Fibroblast of lung (primary cell): ENCODE data around the gene CNN1. TPM values are rescaled to one million over a fixed set of nuclear protein-coding genes. Genes with fewer than 3 reads are reported as not detected.
A peak's percentile ranks its signal among the peaks of the same experiment; 100 is the strongest.

ENCODE experiments used
- DNase-seq, 2 donors: peaks; one replicate each; pipeline versions ENCODE4 v3.0.0 to v3.0.0-alpha.2; 2010; ENCODE audit warnings: low read depth in 2 of 2
- H2AFZ ChIP-seq: 2 replicates; pipeline ENCODE4 v1.5.1; 2012; ENCODE audit warnings: low read length, control low read depth, inconsistent platforms
- H3K27ac ChIP-seq: 2 replicates; pipeline ENCODE4 v1.5.1; 2011; ENCODE audit warnings: low read length, control low read depth; ENCODE audit not compliant: insufficient read depth
- H3K27me3 ChIP-seq: 2 replicates; pipeline ENCODE4 v1.5.1; 2011; ENCODE audit warnings: mild to moderate bottlenecking, low read length; ENCODE audit not compliant: control insufficient read depth, insufficient read depth
- H3K36me3 ChIP-seq: 2 replicates; pipeline ENCODE4 v1.5.1; 2011; ENCODE audit warnings: low read length; ENCODE audit not compliant: control insufficient read depth, insufficient read depth
- H3K4me1 ChIP-seq: 2 replicates; pipeline ENCODE4 v1.5.1; 2011; ENCODE audit warnings: low read length; ENCODE audit not compliant: control insufficient read depth, insufficient read depth; ENCODE audit errors: extremely low read depth
- H3K4me2 ChIP-seq: 2 replicates; pipeline ENCODE4 v1.5.1; 2011; ENCODE audit warnings: low read length, control low read depth; ENCODE audit not compliant: insufficient read depth; ENCODE audit errors: extremely low read depth
- H3K4me3 ChIP-seq, 4 experiments: fragments of 200-600 bp in 1 of 4; sonication (generic) in 1 of 4; replicated peaks in 1 of 4; 2 replicates each; pipeline ENCODE4 v1.5.1; 2011 to 2016; ENCODE audit warnings: low read length in 4 of 4, low read depth in 3 of 4, mild to moderate bottlenecking in 3 of 4, control low read depth in 2 of 4, inconsistent platforms in 1 of 4, mixed read lengths in 1 of 4; ENCODE audit not compliant: insufficient read depth in 1 of 4; ENCODE audit errors: control extremely low read depth in 1 of 4
- H3K79me2 ChIP-seq: 2 replicates; pipeline ENCODE4 v1.5.1; 2012; ENCODE audit warnings: mild to moderate bottlenecking, low read length, inconsistent platforms; ENCODE audit not compliant: control insufficient read depth, insufficient read depth
- H3K9ac ChIP-seq: 2 replicates; pipeline ENCODE4 v1.5.1; 2011; ENCODE audit warnings: mild to moderate bottlenecking, low read length, control low read depth; ENCODE audit not compliant: insufficient read depth
- H3K9me3 ChIP-seq: 2 replicates; pipeline ENCODE4 v1.5.1; 2012; ENCODE audit warnings: low read depth, low read length; ENCODE audit not compliant: control insufficient read depth, insufficient read depth
- H4K20me1 ChIP-seq: 2 replicates; pipeline ENCODE4 v1.5.1; 2011; ENCODE audit warnings: low read length; ENCODE audit not compliant: control insufficient read depth, insufficient read depth; ENCODE audit errors: extremely low read depth
- CTCF ChIP-seq, 2 donors: IDR thresholded peaks in 1 of 2; conservative IDR thresholded peaks in 1 of 2; 1 replicate in 1 of 2; 2 replicates in 1 of 2; pipeline ENCODE4 v1.5.1; 2011 to 2012; ENCODE audit warnings: low read length in 2 of 2, control low read depth in 1 of 2, inconsistent platforms in 1 of 2, low read depth in 1 of 2, mild to moderate bottlenecking in 1 of 2
- EZH2 ChIP-seq: IDR thresholded peaks from 2 replicates; pipeline ENCODE4 v1.5.1; 2012; ENCODE audit warnings: low read length, control low read depth, mild to moderate bottlenecking; ENCODE audit errors: missing control alignments
- polyA plus RNA-seq, 2 donors: library from polyadenylated mRNA; depleted of rRNA in 1 of 2; stranded (reverse) in 1 of 2; unstranded in 1 of 2; fragments of >200 nt; gene quantifications; 2 replicates each; pipeline ENCODE4 v1.2.1, GENCODE V29; 2011 to 2012; ENCODE audit warnings: missing spikeins in 1 of 2
- total RNA-seq: library from RNA; depleted of rRNA; stranded (reverse); fragments of >200 nt; gene quantifications from 2 replicates; pipeline ENCODE4 v1.2.1, GENCODE V29; 2014

CNN1 gene
- total and polyA plus RNA-seq, 2 donors (not counting 1 experiment from before 2014, with no cell fraction given): 20.3 to 83.9 TPM

GRCh38 chr19:11574689-11575088, 36.0 kb downstream of the CNN1 start:
- TF ChIP-seq CTCF (conservative IDR thresholded peaks at IDR 0.05 in 1 of 2, IDR thresholded peaks at IDR 0.05 in 1 of 2; ENCODE audit: low read depth in 1 of 2, low read length in 2 of 2) (no peak), EZH2 (no peak)
- Histone ChIP-seq H3K4me1 (peaks cover 2% of the 10 kb centered on the region), H3K79me2 (no peaks in the 10 kb centered on the region), H4K20me1 (no peaks in the 10 kb centered on the region), H3K27me3 (peaks cover 3% of the 10 kb centered on the region), H2AFZ (no peak overlapping the region), H3K4me3 (no peak overlapping the region), H3K9me3 (no peaks in the 10 kb centered on the region), H3K27ac (no peak overlapping the region), H3K9ac (no peak overlapping the region), H3K4me2 (no peak overlapping the region), H3K36me3 (no peaks in the 10 kb centered on the region)
- DNase-seq: no peak

GRCh38 chr19:11576227-11576626, 37.6 kb downstream of the CNN1 start:
- peaks cover 2% of the 10 kb centered on the region for H3K4me1 ChIP-seq
- no peak overlapping the region for H3K4me2 ChIP-seq
- TF ChIP-seq EZH2 (no peak), CTCF (conservative IDR thresholded peaks at IDR 0.05 in 1 of 2, IDR thresholded peaks at IDR 0.05 in 1 of 2; ENCODE audit: low read depth in 1 of 2, low read length in 2 of 2) (no peak)
- no peak overlapping the region for H3K9ac ChIP-seq
- H3K79me2 ChIP-seq: no peaks in the 10 kb centered on the region
- DNase-seq: no peak
- no peak overlapping the region for H3K27ac ChIP-seq
- H3K4me3 ChIP-seq: no peak overlapping the region
- peaks cover 3% of the 10 kb centered on the region for H3K27me3 ChIP-seq
- H4K20me1 ChIP-seq: no peaks in the 10 kb centered on the region
- H2AFZ ChIP-seq: no peak overlapping the region
- H3K9me3 ChIP-seq: no peaks in the 10 kb centered on the region
- no peaks in the 10 kb centered on the region for H3K36me3 ChIP-seq

GRCh38 chr19:11577451-11578257, 39.0 kb downstream of the CNN1 start, which contains the start of gene ACP5:
Gene ACP5 (minus strand): TSS chr19:11577645. CDS start chr19:11577317, 328 bp downstream.
- Histone ChIP-seq H3K4me3 (peak within 1 kb of the TSS in 1 of 4 experiments; percentile 2), H3K9me3 (no peaks in the 10 kb centered on the region), H3K9ac (no peak within 1 kb of the TSS), H2AFZ (peak within 1 kb of the TSS; percentile 29), H3K27ac (no peak within 1 kb of the TSS), H3K36me3 (no peaks in the 10 kb centered on the region), H3K27me3 (peaks cover 3% of the 10 kb centered on the region), H3K79me2 (no peaks in the 10 kb centered on the region), H3K4me2 (no peak within 1 kb of the TSS), H4K20me1 (no peaks in the 10 kb centered on the region), H3K4me1 (peaks cover 2% of the 10 kb centered on the region)
- no peak for TF ChIP-seq CTCF (conservative IDR thresholded peaks at IDR 0.05 in 1 of 2, IDR thresholded peaks at IDR 0.05 in 1 of 2; ENCODE audit: low read depth in 1 of 2, low read length in 2 of 2)
- no peak for TF ChIP-seq EZH2
- no peak for DNase-seq
